Activated CD8-positive, alpha-beta memory T cell treated with anti-CD3 and anti-CD28 coated beads, Interleukin-2, amount 50 U/mL, for 48 hours (primary cell): ENCODE data around the gene GPR32.
"Not testable (repeated sequence)": the region's sequence is repeated elsewhere in the genome, so short reads cannot be mapped to it uniquely, and the experiment has no call there.

ENCODE experiments used
- DNase-seq: peaks from one replicate; pipeline ENCODE4 v3.0.0-alpha.2; 2020

The GPR32 gene, protein sequence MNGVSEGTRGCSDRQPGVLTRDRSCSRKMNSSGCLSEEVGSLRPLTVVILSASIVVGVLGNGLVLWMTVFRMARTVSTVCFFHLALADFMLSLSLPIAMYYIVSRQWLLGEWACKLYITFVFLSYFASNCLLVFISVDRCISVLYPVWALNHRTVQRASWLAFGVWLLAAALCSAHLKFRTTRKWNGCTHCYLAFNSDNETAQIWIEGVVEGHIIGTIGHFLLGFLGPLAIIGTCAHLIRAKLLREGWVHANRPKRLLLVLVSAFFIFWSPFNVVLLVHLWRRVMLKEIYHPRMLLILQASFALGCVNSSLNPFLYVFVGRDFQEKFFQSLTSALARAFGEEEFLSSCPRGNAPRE

GRCh38 chr19:50770164-50770563, at the start of gene GPR32:
Gene GPR32 (plus strand): TSS chr19:50770464. CDS start chr19:50770601, 137 bp downstream.
- DNase-seq = not testable (repeated sequence)

GRCh38 chr19:50720921-50721381, 49.3 kb upstream of the GPR32 start:
- no peak for DNase-seq

GRCh38 chr19:50721441-50722137, 48.7 kb upstream of the GPR32 start:
- DNase-seq = no peak

DNA sequence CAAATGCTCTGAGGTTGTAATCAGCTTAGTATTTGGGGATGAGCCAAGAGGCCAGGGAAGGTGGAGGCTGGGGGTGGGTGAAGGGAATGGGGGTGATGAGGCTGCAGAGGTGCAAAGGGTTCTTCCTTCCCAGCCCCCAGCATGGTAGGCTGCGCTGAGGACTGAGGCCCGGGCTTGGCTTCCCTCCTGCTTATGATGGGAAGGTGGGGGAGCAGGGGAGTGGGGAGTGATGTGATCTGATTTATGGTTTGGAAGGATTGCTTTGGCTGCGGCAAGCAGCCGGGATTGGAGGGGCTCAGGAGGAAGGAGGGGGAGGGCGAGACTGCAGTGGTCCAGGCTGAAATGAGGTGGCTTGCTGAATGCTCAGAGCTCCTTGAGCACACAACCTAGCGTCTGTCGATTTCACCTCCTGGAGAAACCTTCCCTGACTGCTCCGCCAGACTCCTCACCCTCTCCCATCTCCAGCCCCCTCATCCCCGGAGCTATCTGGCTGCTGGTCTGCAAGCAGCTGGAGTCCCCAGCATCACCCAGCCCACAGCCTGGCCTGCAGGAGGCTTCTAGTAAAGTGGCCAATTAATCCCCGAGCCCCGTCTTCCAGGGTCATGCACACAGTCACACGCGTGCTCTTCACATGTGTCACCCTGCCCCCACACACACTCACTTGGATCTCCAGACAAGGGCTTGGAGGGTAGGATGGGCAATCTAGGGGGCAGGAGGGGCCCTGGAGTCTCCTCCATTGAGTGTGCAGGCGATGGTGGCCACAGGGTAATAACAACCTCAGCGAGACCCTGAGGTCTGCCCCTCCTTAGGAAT, 47.9 kb upstream of the GPR32 start:
- no peak for DNase-seq

DNA sequence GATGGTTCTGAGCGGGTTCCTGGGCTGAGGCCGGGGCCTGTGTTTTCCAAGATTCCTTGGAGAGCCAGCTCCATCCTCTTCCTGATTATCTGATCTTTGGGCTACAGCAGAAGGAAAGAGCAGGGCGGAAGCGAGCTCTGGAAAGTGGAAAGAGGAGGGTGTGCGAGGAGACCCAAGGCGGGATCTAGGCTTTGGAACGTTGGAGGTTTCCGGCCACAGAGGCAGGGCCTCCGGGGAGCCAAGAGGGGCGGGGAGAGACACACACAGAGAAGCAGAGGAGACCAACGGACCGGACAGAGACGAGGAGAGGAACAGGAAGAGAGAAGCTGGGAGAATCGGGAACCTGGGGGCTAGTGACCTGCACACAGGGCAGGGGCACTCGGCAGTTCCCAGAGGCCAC, 47.2 kb upstream of the GPR32 start, which contains the start of gene CLEC11A:
Gene CLEC11A (plus strand): TSS at position 296 of the 400 bp plus-strand sequence. CDS start 162 bp downstream, outside the sequence.
- no peak for DNase-seq

DNA sequence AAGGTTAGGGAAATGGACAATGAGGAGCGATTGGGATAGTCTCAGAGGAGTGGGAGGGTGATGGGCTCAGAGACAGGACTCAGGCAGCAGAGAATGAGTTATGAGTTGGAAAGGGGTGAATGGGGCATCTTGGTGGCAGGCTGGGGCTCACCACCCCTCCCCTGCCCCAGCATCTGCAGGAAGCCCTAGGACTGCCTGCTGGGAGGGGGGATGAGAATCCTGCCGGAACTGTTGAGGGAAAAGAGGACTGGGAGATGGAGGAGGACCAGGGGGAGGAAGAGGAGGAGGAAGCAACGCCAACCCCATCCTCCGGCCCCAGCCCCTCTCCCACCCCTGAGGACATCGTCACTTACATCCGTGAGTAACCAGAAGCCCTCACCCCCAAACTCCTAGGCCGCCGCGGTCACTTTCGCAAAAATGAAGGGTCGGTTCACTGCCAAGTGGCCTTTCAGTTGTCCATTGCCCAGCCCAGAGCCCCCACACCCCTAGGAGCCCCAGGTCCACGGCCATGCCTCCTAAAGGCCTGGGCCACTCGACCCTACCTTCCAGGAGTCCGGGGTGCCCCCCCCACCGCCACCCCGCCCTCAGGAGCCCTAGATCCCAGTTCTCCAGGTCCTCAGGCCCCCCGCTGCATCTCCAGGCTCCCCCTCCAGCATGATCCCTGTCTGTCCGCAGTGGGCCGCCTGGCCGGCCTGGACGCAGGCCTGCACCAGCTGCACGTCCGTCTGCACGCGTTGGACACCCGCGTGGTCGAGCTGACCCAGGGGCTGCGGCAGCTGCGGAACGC, 46.3 kb upstream of the GPR32 start:
- DNase-seq = no peak

- DNase-seq = peak; percentile 97
Observed at GRCh38 chr19:50724522-50725217, 45.6 kb upstream of the GPR32 start.

DNA sequence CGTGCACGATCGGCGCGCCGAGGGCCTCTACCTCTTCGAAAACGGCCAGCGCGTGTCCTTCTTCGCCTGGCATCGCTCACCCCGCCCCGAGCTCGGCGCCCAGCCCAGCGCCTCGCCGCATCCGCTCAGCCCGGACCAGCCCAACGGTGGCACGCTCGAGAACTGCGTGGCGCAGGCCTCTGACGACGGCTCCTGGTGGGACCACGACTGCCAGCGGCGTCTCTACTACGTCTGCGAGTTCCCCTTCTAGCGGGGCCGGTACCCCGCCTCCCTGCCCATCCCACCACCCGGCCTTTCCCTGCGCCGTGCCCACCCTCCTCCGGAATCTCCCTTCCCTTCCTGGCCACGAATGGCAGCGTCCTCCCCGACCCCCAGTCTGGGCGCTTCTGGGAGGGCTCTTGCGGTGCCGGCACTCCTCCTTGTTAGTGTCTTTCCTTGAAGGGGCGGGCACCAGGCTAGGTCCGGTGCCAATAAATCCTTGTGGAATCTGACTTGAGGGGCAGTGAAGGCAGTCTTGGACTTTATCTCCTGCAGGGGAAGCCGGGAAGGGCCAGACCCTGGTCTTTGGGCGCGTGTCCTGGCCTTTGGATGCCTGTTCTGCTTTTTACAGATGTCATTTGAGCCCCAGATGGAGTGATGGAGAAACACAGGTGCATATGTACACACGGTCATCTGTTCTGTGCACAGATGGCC, 44.9 kb upstream of the GPR32 start:
- DNase-seq = no peak

DNA sequence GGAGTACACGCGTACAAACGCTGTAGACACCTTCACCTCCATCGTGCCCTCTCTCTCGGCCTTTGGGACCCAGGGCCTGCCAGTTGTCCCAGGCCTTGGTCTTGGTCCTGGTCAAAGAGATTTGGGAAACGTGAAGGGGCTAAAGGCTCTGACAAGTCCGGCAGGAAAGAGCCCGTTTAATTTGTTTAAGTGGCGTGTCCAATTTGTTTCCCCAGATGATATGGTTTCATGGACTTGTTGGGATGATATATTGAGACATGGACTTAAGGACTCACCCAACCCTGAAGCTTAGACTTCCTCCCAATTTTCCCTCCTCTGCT, 44.4 kb upstream of the GPR32 start:
- no peak for DNase-seq

GRCh38 chr19:50728084-50728737, 42.1 kb upstream of the GPR32 start:
- DNase-seq = peak; percentile 90

GRCh38 chr19:50729894-50730293, 40.4 kb upstream of the GPR32 start:
- no peak for DNase-seq

DNA sequence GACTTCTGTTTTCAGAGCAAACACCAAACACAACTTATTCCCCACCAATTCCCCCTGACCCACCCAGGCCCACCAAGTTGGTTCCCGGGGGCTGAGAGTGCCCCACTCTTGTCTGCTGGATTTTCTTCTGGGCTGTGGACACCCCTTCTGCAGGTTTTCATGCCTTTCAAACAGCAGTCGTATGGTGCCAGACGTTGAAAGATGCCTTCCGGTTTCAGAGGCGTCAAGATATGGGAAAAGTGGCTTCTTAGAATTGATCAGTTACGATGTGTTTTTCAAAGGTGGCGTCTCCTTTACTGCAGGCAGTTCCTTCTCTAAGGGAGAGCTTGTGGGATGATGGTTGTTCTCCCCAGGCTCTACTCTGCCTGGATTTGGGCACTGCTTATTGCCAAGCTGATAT, 34.4 kb upstream of the GPR32 start:
- DNase-seq = no peak

- DNase-seq = no peak
Observed at GRCh38 chr19:50736338-50736737, 33.9 kb upstream of the GPR32 start.

GRCh38 chr19:50739132-50739913, 30.9 kb upstream of the GPR32 start:
- DNase-seq = no peak

- DNase-seq = no peak
Observed at GRCh38 chr19:50739914-50740426, 30.3 kb upstream of the GPR32 start.

GRCh38 chr19:50741179-50741933, 28.9 kb upstream of the GPR32 start:
- DNase-seq = no peak

DNA sequence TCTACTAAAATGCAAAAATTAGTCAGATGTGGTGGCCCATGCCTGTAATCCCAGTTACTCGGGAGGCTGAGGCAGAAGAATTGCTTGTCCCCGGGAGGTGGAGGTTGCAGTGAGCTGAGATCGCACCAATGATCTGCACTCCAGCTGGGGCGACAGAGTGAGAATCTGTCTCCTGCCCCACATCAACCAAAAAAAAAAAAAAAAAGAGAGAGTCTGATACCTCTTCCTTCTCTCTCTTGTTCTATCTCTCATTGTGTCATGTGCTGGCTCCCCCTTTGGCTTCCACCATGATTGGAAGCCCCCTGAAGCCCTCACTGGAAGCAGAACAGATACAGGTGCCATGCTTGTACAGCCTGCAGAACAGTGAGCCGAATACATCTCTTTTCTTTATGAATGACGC, 26.7 kb upstream of the GPR32 start:
- no peak for DNase-seq

GRCh38 chr19:50745221-50745620, 25.0 kb upstream of the GPR32 start:
- no peak for DNase-seq

DNA sequence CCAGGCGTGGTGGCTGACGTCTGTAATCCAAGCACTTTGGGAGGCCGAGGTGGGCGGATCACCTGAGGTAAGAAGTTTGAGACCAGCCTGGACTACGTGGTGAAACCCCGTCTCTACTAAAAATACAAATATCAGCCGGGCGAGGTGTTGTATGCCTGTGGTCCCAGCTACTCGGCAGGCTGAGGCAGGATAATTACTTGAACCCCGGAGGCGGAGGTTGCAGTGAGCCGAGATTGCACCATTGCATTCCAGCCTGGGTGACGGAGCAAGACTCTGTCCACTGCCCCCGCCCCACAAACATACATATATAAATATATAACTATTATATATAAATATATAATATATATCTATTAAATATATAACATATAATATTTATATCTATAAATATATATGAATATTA, 23.1 kb upstream of the GPR32 start:
- DNase-seq = not testable (repeated sequence)
